ENCODE results near the gene RGS7. TPM values are rescaled to one million over a fixed set of nuclear protein-coding genes. Genes with fewer than 3 reads are reported as not detected.

Gene RGS7
- total and polyA plus RNA-seq, 2 of the 4 experiments (the other 2 are of a cell fraction), result 0.58 to 0.72 TPM

DNA sequence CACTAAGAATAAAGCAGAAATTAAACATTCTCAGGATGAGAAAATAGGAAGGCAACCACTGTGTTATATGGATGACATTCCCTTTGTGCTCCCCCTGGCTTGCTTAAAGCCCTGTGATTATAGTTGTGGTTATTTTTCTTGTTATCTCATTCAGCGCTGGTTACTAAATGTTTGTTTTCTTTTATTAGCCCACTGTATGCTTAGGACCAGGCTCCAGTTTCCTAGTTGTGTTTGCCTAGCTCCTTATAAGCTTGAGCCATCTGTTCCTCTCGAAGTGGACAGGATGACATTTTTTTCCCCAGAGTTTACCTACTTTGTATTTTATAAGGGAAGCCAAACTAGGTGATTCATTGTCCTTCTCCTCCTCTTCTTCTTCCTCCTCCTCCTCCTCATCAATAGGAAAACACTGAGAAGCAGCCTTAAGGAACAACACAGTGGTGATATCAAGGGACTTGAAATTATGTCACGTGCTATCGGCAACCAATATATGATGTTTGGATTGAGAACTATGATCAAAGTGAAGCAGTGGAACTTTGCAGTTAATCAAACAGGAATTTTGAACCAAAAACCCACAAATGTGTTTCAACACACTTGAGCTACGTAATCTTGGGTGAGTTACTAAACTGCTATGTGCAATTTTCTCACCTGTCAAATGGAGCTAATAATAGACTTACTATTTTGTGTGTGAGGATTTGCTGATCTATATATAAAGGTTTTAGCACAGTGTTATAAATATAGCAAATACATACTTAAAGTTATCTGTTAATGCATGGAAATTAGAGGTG, 35.1 kb upstream of the RGS7 start (continued):
- no peak for TF ChIP-seq NFE2L2 (IDR thresholded peaks at IDR 0.05; ENCODE audit: low read depth, low read length)
- no peak for TF ChIP-seq BHLHE40 (IDR thresholded peaks at IDR 0.05; ENCODE audit: low read depth, low read length)
- TF ChIP-seq RFX5 (IDR thresholded peaks at IDR 0.05; ENCODE audit: low read depth, low read length), result no peak

- Histone ChIP-seq H2BK5ac (ENCODE audit: low read depth, low read length, poor library complexity, severe bottlenecking) (no peak overlapping the region), H4K5ac (ENCODE audit: low read depth, low read length) (no peak overlapping the region), H3K79me1 (ENCODE audit: low read depth in 1 of 2, low read length in 2 of 2) (no peaks in the 10 kb centered on the region), H4K20me1 (ENCODE audit: insufficient read depth, low read length) (no peaks in the 10 kb centered on the region), H3K9me3 (ENCODE audit: control insufficient read depth, insufficient read depth, low read length) (no peaks in the 10 kb centered on the region), H3K27ac (ENCODE audit: insufficient read depth, low read length) (no peak overlapping the region), H3K4me3 (ENCODE audit: insufficient read depth, low read depth, low read length) (no peak overlapping the region), H4K8ac (ENCODE audit: low read depth in 2 of 2, low read length in 2 of 2) (no peak overlapping the region), H3K9me1 (ENCODE audit: insufficient read depth, low read length) (no peaks in the 10 kb centered on the region), H2AFZ (replicated peaks; ENCODE audit: low read length, poor library complexity) (no peak overlapping the region), H3K18ac (ENCODE audit: low read depth, low read length) (no peak overlapping the region), H3K9ac (ENCODE audit: low read depth, low read length) (no peak overlapping the region), H4K91ac (ENCODE audit: insufficient read depth, low read depth, low read length) (no peak overlapping the region), H3K23ac (ENCODE audit: low read depth, low read length) (no peak overlapping the region), H3K4ac (ENCODE audit: low read depth, low read length) (no peak overlapping the region), H2AK9ac (replicated peaks; ENCODE audit: low read depth, low read length, poor library complexity) (no peak overlapping the region), H3K4me1 (ENCODE audit: control insufficient read depth, insufficient read depth, low read length) (no peaks in the 10 kb centered on the region; the same call in none of the 2 replicates), H3K56ac (ENCODE audit: extremely low read depth, insufficient read depth, low read length) (no peak overlapping the region), H2BK20ac (ENCODE audit: low read depth, low read length) (no peak overlapping the region), H3K4me2 (ENCODE audit: low read depth, low read length) (no peak overlapping the region), H2BK15ac (ENCODE audit: low read depth, low read length) (no peak overlapping the region), H3K14ac (replicated peaks; ENCODE audit: low read depth, low read length) (no peak overlapping the region), H3K36me3 (ENCODE audit: control insufficient read depth, insufficient read depth, low read length) (no peaks in the 10 kb centered on the region), H2BK120ac (ENCODE audit: low read depth, low read length) (no peak overlapping the region), H3K27me3 (ENCODE audit: control insufficient read depth, insufficient read depth, low read length) (0 out of 2 replicates have a peak, but pooled peaks cover 2% of the 10 kb centered on the region), H2AK5ac (ENCODE audit: low read depth, low read length) (no peak overlapping the region)
- in situ Hi-C loops (cut with MboI; ENCODE audit: low sequenced_read_pairs), result no loop called here
- dilution Hi-C loops (cut with HindIII; ENCODE audit: low sequenced_read_pairs, unreplicated experiment), result no loop called here
- TF ChIP-seq CEBPB (IDR thresholded peaks at IDR 0.05; ENCODE audit: low read depth, low read length) (no peak), SMC3 (IDR thresholded peaks at IDR 0.05; ENCODE audit: low read depth, low read length) (no peak), RAD21 (IDR thresholded peaks at IDR 0.05; ENCODE audit: low read length) (no peak), USF2 (IDR thresholded peaks at IDR 0.05; ENCODE audit: low read depth, low read length) (no peak)
- TF ChIP-seq, protein P1, sequence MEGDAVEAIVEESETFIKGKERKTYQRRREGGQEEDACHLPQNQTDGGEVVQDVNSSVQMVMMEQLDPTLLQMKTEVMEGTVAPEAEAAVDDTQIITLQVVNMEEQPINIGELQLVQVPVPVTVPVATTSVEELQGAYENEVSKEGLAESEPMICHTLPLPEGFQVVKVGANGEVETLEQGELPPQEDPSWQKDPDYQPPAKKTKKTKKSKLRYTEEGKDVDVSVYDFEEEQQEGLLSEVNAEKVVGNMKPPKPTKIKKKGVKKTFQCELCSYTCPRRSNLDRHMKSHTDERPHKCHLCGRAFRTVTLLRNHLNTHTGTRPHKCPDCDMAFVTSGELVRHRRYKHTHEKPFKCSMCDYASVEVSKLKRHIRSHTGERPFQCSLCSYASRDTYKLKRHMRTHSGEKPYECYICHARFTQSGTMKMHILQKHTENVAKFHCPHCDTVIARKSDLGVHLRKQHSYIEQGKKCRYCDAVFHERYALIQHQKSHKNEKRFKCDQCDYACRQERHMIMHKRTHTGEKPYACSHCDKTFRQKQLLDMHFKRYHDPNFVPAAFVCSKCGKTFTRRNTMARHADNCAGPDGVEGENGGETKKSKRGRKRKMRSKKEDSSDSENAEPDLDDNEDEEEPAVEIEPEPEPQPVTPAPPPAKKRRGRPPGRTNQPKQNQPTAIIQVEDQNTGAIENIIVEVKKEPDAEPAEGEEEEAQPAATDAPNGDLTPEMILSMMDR (conservative IDR thresholded peaks at IDR 0.05; ENCODE audit: low read depth, low read length), result no peak
- ATAC-seq (ENCODE audit: low read depth) (no peak), DNase-seq (no peak)
- no CpG with 5 or more reads among the region's 2 CpGs for WGBS, 2 experiments (ENCODE audit: extremely low coverage in 2 of 2, insufficient read length in 1 of 2)
- BruUV-seq (replicated peaks), result no TSS peak
- CTCF ChIA-PET, result no interaction called here
- intact Hi-C loops (cut with micrococcal nuclease), result no loop called here
- POLR2A ChIA-PET (ENCODE audit: unreplicated experiment), result no interaction called here
These were observed 33.5 kb upstream of the RGS7 start for GRCh38 chr1:241390526-241390925.

All from IMR-90 (cell line).